ENCODE measurements around the gene CGB5.

Gene CGB5

DNA sequence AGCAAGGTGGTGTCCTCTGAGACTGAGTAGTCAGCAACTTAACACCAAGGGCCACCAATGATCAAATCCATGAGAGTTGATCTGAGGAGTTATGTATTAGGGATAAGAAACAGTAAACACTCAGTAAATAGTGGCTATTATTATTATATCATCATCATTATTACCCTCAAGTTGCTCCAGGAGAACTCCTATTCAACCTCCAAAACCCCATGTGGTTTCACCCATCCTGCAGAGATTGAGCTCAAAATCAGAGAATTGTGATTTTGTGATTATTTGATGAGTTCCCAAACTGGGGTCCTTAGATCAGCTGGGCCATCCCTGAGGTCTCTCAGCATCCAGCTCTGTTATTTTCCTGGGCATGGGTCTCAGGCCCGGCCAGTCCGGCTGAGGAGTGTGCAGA lies 17.4 kb downstream of the CGB5 start:
- Histone ChIP-seq H3F3A (ENCODE audit: insufficient read depth, low read length) (no peaks in the 10 kb centered on the region), H3K27ac (ENCODE audit: low read length) (no peak overlapping the region), H3K9me2 (replicated peaks; ENCODE audit: insufficient read depth, low read length) (no peaks in the 10 kb centered on the region), H2AFZ (ENCODE audit: low read length) (no peak overlapping the region), H4K20me1 (ENCODE audit: insufficient read depth, low read length) (no peaks in the 10 kb centered on the region), H3K36me3 (replicated peaks; ENCODE audit: insufficient read depth, low read length) (no peaks in the 10 kb centered on the region), H3K27me3 (replicated peaks; ENCODE audit: insufficient read depth, low read length) (peaks cover 89% of the 10 kb centered on the region), H3K4me2 (ENCODE audit: low read depth, low read length) (peak overlapping the region; percentile 25; the same call in 1 of the 2 replicates), H3K9me3 (replicated peaks; ENCODE audit: insufficient read depth, low read length) (no peaks in the 10 kb centered on the region), H3K4me1 (ENCODE audit: low read length) (peaks cover 14% of the 10 kb centered on the region), H3K79me2 (ENCODE audit: low read length) (no peaks in the 10 kb centered on the region), H3K9ac (ENCODE audit: low read length) (no peak overlapping the region), H3K4me3 (ENCODE audit: low read length) (no peak overlapping the region)
- TF ChIP-seq EZH2phosphoT487 (IDR thresholded peaks at IDR 0.05; ENCODE audit: low read length) (no peak), EZH2 (optimal IDR thresholded peaks at IDR 0.05; ENCODE audit: low read depth, low read length) (no peak)
- TF ChIP-seq, protein P1, sequence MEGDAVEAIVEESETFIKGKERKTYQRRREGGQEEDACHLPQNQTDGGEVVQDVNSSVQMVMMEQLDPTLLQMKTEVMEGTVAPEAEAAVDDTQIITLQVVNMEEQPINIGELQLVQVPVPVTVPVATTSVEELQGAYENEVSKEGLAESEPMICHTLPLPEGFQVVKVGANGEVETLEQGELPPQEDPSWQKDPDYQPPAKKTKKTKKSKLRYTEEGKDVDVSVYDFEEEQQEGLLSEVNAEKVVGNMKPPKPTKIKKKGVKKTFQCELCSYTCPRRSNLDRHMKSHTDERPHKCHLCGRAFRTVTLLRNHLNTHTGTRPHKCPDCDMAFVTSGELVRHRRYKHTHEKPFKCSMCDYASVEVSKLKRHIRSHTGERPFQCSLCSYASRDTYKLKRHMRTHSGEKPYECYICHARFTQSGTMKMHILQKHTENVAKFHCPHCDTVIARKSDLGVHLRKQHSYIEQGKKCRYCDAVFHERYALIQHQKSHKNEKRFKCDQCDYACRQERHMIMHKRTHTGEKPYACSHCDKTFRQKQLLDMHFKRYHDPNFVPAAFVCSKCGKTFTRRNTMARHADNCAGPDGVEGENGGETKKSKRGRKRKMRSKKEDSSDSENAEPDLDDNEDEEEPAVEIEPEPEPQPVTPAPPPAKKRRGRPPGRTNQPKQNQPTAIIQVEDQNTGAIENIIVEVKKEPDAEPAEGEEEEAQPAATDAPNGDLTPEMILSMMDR (IDR thresholded peaks at IDR 0.05; ENCODE audit: low read length): no peak
- DNase-seq: no peak

DNA sequence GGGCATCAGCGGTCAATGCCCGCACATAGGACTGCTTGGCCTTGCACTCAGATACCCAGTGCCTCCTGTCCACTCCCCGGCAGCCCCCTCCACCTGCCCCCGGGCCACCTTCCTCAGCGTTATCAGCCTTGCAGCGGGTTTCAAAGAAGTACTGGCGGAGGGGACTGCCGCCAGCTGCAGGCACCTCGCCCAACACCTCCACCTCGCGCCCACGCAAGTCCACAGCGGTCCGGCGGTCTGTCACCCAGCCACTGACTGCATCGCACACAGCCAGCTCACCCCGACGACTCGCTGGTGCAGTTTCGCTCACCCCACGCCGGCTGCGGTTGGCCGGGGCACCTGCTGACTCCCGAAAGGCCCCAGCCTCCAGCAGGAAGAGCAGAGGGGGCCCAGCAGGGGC lies 17.8 kb downstream of the CGB5 start:
- no peak overlapping the region for H3K9ac ChIP-seq (ENCODE audit: low read length)
- H3K9me2 ChIP-seq (replicated peaks; ENCODE audit: insufficient read depth, low read length): no peaks in the 10 kb centered on the region
- H3K27ac ChIP-seq (ENCODE audit: low read length): no peak overlapping the region
- H3K4me1 ChIP-seq (ENCODE audit: low read length): peaks cover 14% of the 10 kb centered on the region
- H3K4me2 ChIP-seq (ENCODE audit: low read depth, low read length): peak overlapping the region; percentile 25; the same call in 1 of the 2 replicates
- TF ChIP-seq EZH2 (optimal IDR thresholded peaks at IDR 0.05; ENCODE audit: low read depth, low read length) (no peak), EZH2phosphoT487 (IDR thresholded peaks at IDR 0.05; ENCODE audit: low read length) (no peak)
- no peak overlapping the region for H3K4me3 ChIP-seq (ENCODE audit: low read length)
- H3F3A ChIP-seq (ENCODE audit: insufficient read depth, low read length): no peaks in the 10 kb centered on the region
- H3K9me3 ChIP-seq (replicated peaks; ENCODE audit: insufficient read depth, low read length): no peaks in the 10 kb centered on the region
- no peaks in the 10 kb centered on the region for H3K79me2 ChIP-seq (ENCODE audit: low read length)
- DNase-seq: no peak
- H3K36me3 ChIP-seq (replicated peaks; ENCODE audit: insufficient read depth, low read length): no peaks in the 10 kb centered on the region
- H2AFZ ChIP-seq (ENCODE audit: low read length): no peak overlapping the region
- peaks cover 89% of the 10 kb centered on the region for H3K27me3 ChIP-seq (replicated peaks; ENCODE audit: insufficient read depth, low read length)
- no peaks in the 10 kb centered on the region for H4K20me1 ChIP-seq (ENCODE audit: insufficient read depth, low read length)

DNA sequence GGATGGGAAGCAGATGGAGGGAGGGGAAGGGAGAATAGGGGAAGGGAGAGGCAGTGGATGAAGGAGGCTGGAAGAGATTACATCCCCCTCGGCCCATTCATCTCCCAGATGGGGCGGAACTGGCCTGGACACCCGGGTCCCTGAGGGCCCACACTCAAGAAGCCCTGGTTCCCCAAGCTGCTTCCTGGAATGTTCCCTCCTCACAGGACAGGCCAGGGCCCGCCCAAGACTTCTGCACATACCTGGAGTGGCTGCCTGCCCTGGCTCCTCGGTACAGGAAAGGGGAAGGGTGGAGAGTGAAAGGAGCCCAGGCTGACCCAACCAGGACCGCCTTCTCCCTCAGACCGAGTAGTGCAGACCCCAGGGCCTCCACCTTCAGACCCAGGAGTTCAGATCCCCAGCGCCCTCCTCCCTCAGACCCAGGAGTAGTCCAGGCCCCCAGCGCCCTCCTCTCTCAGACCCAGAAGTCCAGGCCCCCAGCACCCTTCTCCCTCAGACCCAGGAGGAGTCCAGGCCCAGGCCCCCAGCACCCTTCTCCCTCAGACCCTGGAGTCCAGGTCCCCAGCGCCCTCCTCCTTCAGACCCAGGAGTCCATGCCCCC lies 20.5 kb downstream of the CGB5 start:
- H3K9ac ChIP-seq (ENCODE audit: low read length): no peak overlapping the region
- H3K27ac ChIP-seq (ENCODE audit: low read length): no peak overlapping the region
- H3K9me2 ChIP-seq (replicated peaks; ENCODE audit: insufficient read depth, low read length): no peaks in the 10 kb centered on the region
- TF ChIP-seq, protein P1 (IDR thresholded peaks at IDR 0.05; ENCODE audit: low read length): no peak
- TF ChIP-seq EZH2 (optimal IDR thresholded peaks at IDR 0.05; ENCODE audit: low read depth, low read length) (no peak), EZH2phosphoT487 (IDR thresholded peaks at IDR 0.05; ENCODE audit: low read length) (no peak)
- no peaks in the 10 kb centered on the region for H3K79me2 ChIP-seq (ENCODE audit: low read length)
- H3K4me2 ChIP-seq (ENCODE audit: low read depth, low read length): no peak overlapping the region; the same call in 1 of the 2 replicates
- H4K20me1 ChIP-seq (ENCODE audit: insufficient read depth, low read length): no peaks in the 10 kb centered on the region
- H2AFZ ChIP-seq (ENCODE audit: low read length): no peak overlapping the region
- no peaks in the 10 kb centered on the region for H3F3A ChIP-seq (ENCODE audit: insufficient read depth, low read length)
- peaks cover 10% of the 10 kb centered on the region for H3K4me1 ChIP-seq (ENCODE audit: low read length)
- DNase-seq: no peak
- no peaks in the 10 kb centered on the region for H3K36me3 ChIP-seq (replicated peaks; ENCODE audit: insufficient read depth, low read length)
- H3K9me3 ChIP-seq (replicated peaks; ENCODE audit: insufficient read depth, low read length): no peaks in the 10 kb centered on the region
- peaks cover 89% of the 10 kb centered on the region for H3K27me3 ChIP-seq (replicated peaks; ENCODE audit: insufficient read depth, low read length)
- no peak overlapping the region for H3K4me3 ChIP-seq (ENCODE audit: low read length)
